IMR-90 (cell line): ENCODE measurements around the gene BRINP1. TPM values are rescaled to one million over a fixed set of nuclear protein-coding genes. Genes with fewer than 3 reads are reported as not detected.

Experiments
- ATAC-seq: fragments of 200-7000 bp; cut with Tn5 transposase; 2 replicates; pipeline ENCODE4 v1.9.1; 2020; ENCODE audit warnings: low read depth, mild to moderate bottlenecking, moderate library complexity
- BruUV-seq: library from RNA; stranded (reverse); fragments of 400-500 nt; replicated peaks from 2 replicates; lab custom pipeline; 2021; lab: Mats Ljungman, UMichigan
- CTCF ChIA-PET: fragments of 300-600 bp; formaldehyde crosslinking; extraction: SDS; loops from one replicate; lab custom pipeline; 2021; ENCODE audit warnings: antibody characterized with exemption; lab: Yijun Ruan, JAX
- POLR2A ChIA-PET: fragments of 300-600 bp; sonication (Branson Sonifier 250); formaldehyde crosslinking; loops from one replicate; lab custom pipeline; 2022; ENCODE audit warnings: antibody characterized with exemption; ENCODE audit not compliant: unreplicated experiment; lab: Charles Lee
- DNase-seq: peaks from one replicate; pipeline ENCODE4 v3.0.0; 2013
- H2AFZ ChIP-seq: replicated peaks from 2 replicates; pipeline ENCODE3; 2013; ENCODE audit warnings: low read length, mild to moderate bottlenecking; ENCODE audit not compliant: poor library complexity
- H2AK5ac ChIP-seq: 2 replicates; pipeline ENCODE4 v1.6.1; 2013; ENCODE audit warnings: low read depth, low read length, inconsistent platforms
- H2AK9ac ChIP-seq: replicated peaks from 2 replicates; pipeline ENCODE3; 2013; ENCODE audit warnings: mild to moderate bottlenecking, low read depth, low read length, moderate library complexity; ENCODE audit not compliant: poor library complexity
- H2BK120ac ChIP-seq: 2 replicates; pipeline ENCODE4 v1.6.1; 2013; ENCODE audit warnings: low read depth, low read length, inconsistent platforms
- H2BK15ac ChIP-seq: 3 replicates; pipeline ENCODE4 v1.6.1; 2013; ENCODE audit warnings: low read depth, low read length, inconsistent platforms
- H2BK20ac ChIP-seq: 2 replicates; pipeline ENCODE4 v1.6.1; 2013; ENCODE audit warnings: low read depth, mild to moderate bottlenecking, inconsistent platforms, low read length, moderate library complexity
- H2BK5ac ChIP-seq: 2 replicates; pipeline ENCODE4 v1.6.1; 2013; ENCODE audit warnings: mild to moderate bottlenecking, low read depth, low read length, inconsistent platforms; ENCODE audit not compliant: poor library complexity, severe bottlenecking
- H3K14ac ChIP-seq: replicated peaks from 2 replicates; pipeline ENCODE4 v1.6.1; 2013; ENCODE audit warnings: low read depth, low read length, inconsistent platforms
- H3K18ac ChIP-seq: 2 replicates; pipeline ENCODE4 v1.6.1; 2013; ENCODE audit warnings: low read depth, low read length, control low read depth
- H3K23ac ChIP-seq: 2 replicates; pipeline ENCODE4 v1.6.1; 2013; ENCODE audit warnings: low read depth, low read length, inconsistent platforms
- H3K27ac ChIP-seq: 2 replicates; pipeline ENCODE4 v1.5.1; 2013; ENCODE audit warnings: mild to moderate bottlenecking, control low read depth, low read length; ENCODE audit not compliant: insufficient read depth
- H3K27me3 ChIP-seq: 2 replicates; pipeline ENCODE4 v1.6.1; 2013; ENCODE audit warnings: low read length; ENCODE audit not compliant: control insufficient read depth, insufficient read depth
- H3K36me3 ChIP-seq: 2 replicates; pipeline ENCODE4 v1.6.1; 2013; ENCODE audit warnings: low read length, mixed read lengths; ENCODE audit not compliant: control insufficient read depth, insufficient read depth
- H3K4ac ChIP-seq: 2 replicates; pipeline ENCODE4 v1.6.1; 2013; ENCODE audit warnings: low read depth, low read length, inconsistent platforms
- H3K4me1 ChIP-seq: 2 replicates; pipeline ENCODE4 v1.6.1; 2013; ENCODE audit warnings: low read length, mixed read lengths; ENCODE audit not compliant: control insufficient read depth, insufficient read depth
- H3K4me2 ChIP-seq: 2 replicates; pipeline ENCODE4 v1.6.1; 2013; ENCODE audit warnings: low read depth, mild to moderate bottlenecking, control low read depth, low read length, moderate library complexity
- H3K4me3 ChIP-seq: 2 replicates; pipeline ENCODE4 v1.5.1; 2013; ENCODE audit warnings: low read depth, mild to moderate bottlenecking, control low read depth, low read length, moderate library complexity; ENCODE audit not compliant: insufficient read depth
- H3K56ac ChIP-seq: 2 replicates; pipeline ENCODE4 v1.6.1; 2013; ENCODE audit warnings: low read length, inconsistent platforms; ENCODE audit not compliant: insufficient read depth; ENCODE audit errors: extremely low read depth
- H3K79me1 ChIP-seq, 2 experiments: 2 replicates each; pipeline ENCODE4 v1.6.1; 2013; ENCODE audit warnings: low read length in 2 of 2, inconsistent platforms in 1 of 2, low read depth in 1 of 2
- H3K9ac ChIP-seq: 2 replicates; pipeline ENCODE4 v1.6.1; 2013; ENCODE audit warnings: low read depth, low read length, control low read depth
- H3K9me1 ChIP-seq: 2 replicates; pipeline ENCODE4 v1.6.1; 2013; ENCODE audit warnings: low read length, inconsistent platforms; ENCODE audit not compliant: insufficient read depth
- H3K9me3 ChIP-seq: 2 replicates; pipeline ENCODE4 v1.6.1; 2013; ENCODE audit warnings: low read length; ENCODE audit not compliant: control insufficient read depth, insufficient read depth
- H4K20me1 ChIP-seq: 2 replicates; pipeline ENCODE4 v1.6.1; 2013; ENCODE audit warnings: low read length, inconsistent platforms; ENCODE audit not compliant: insufficient read depth
- H4K5ac ChIP-seq: 2 replicates; pipeline ENCODE4 v1.6.1; 2013; ENCODE audit warnings: mild to moderate bottlenecking, low read depth, low read length, control low read depth
- H4K8ac ChIP-seq, 2 experiments: 2 replicates each; pipeline ENCODE4 v1.6.1; 2013; ENCODE audit warnings: low read depth in 2 of 2, low read length in 2 of 2, control low read depth in 1 of 2, inconsistent platforms in 1 of 2
- H4K91ac ChIP-seq: 2 replicates; pipeline ENCODE4 v1.6.1; 2013; ENCODE audit warnings: low read depth, low read length, inconsistent platforms; ENCODE audit not compliant: insufficient read depth
- BHLHE40 ChIP-seq: fragments of 150-350 bp; IDR thresholded peaks from 2 replicates; pipeline ENCODE4 v1.6.1; 2016; ENCODE audit warnings: mild to moderate bottlenecking, low read depth, low read length
- CEBPB ChIP-seq: IDR thresholded peaks from 2 replicates; pipeline ENCODE4 v1.6.1; 2012; ENCODE audit warnings: low read depth, low read length, improper control_type of control experiment
- CTCF ChIP-seq: conservative IDR thresholded peaks from 2 replicates; pipeline ENCODE4 v1.5.1; 2012; ENCODE audit warnings: mild to moderate bottlenecking, low read depth, low read length, improper control_type of control experiment
- FOS ChIP-seq: fragments of 150-350 bp; IDR thresholded peaks from 2 replicates; pipeline ENCODE4 v1.6.1; 2016; ENCODE audit warnings: low read depth, low read length
- MAFK ChIP-seq: IDR thresholded peaks from 2 replicates; pipeline ENCODE4 v1.6.1; 2012; ENCODE audit warnings: low read depth, low read length, improper control_type of control experiment
- MAZ ChIP-seq: IDR thresholded peaks from 2 replicates; pipeline ENCODE4 v1.6.1; 2012; ENCODE audit warnings: low read depth, mild to moderate bottlenecking, low read length, improper control_type of control experiment, moderate library complexity, borderline replicate concordance
- MXI1 ChIP-seq: IDR thresholded peaks from 2 replicates; pipeline ENCODE4 v1.6.1; 2012; ENCODE audit warnings: low read depth, mild to moderate bottlenecking, low read length, moderate library complexity, borderline replicate concordance
- POLR2A ChIP-seq: IDR thresholded peaks from 2 replicates; pipeline ENCODE4 v1.6.1; 2012; ENCODE audit warnings: mild to moderate bottlenecking, low read depth, low read length
- RAD21 ChIP-seq: IDR thresholded peaks from 2 replicates; pipeline ENCODE4 v1.6.1; 2012; ENCODE audit warnings: low read length, improper control_type of control experiment
- RCOR1 ChIP-seq: IDR thresholded peaks from 2 replicates; pipeline ENCODE4 v1.6.1; 2012; ENCODE audit warnings: mild to moderate bottlenecking, low read length, improper control_type of control experiment; ENCODE audit not compliant: insufficient replicate concordance
- RFX5 ChIP-seq: IDR thresholded peaks from 2 replicates; pipeline ENCODE4 v1.8.0; 2012; ENCODE audit warnings: low read depth, mild to moderate bottlenecking, low read length, moderate library complexity
- WGBS, 2 experiments: methylation state at CpG; one replicate each; pipeline versions ENCODE4 v1.1.5 to v1.1.7; 2013; ENCODE audit warnings: missing lambda C conversion rate in 2 of 2; ENCODE audit not compliant: insufficient read length in 1 of 2; ENCODE audit errors: extremely low coverage in 2 of 2; 5-methylcytosine and 5-hydroxymethylcytosine counted together
- dilution Hi-C: fragments of 300-500 bp; cut with HindIII; formaldehyde crosslinking; loops from one replicate; pipeline ENCODE4 v1.14.3; 2018; ENCODE audit warnings: low sequenced_read_pairs; ENCODE audit not compliant: unreplicated experiment
- in situ Hi-C: fragments of 300-500 bp; cut with MboI; formaldehyde crosslinking; loops from 3 replicates; pipeline ENCODE4 v1.14.3; 2019; ENCODE audit warnings: low sequenced_read_pairs, inconsistent platforms, mixed read lengths
- intact Hi-C: fragments of 100-400 bp; cut with micrococcal nuclease; formaldehyde crosslinking; loops from 2 replicates; pipeline ENCODE4 v1.10.0; 2022
- polyA plus RNA-seq, 3 experiments: library from polyadenylated mRNA; depleted of rRNA; stranded (reverse); fragments of >200 nt; gene quantifications; 2 replicates each; pipeline ENCODE4 v1.2.3, GENCODE V29; 2012; ENCODE audit warnings: low replicate concordance in 1 of 3
- total RNA-seq: library from RNA; depleted of rRNA; stranded (reverse); fragments of >200 nt; gene quantifications from 2 replicates; pipeline ENCODE4 v1.2.3, GENCODE V29; 2012

The BRINP1 gene
- total and polyA plus RNA-seq, 2 of the 4 experiments (the other 2 are of a cell fraction) = under 0.01 TPM; not detected in 1

- Histone ChIP-seq H3K4me3 (no peak overlapping the region), H3K18ac (no peak overlapping the region), H2BK5ac (no peak overlapping the region), H4K20me1 (no peaks in the 10 kb centered on the region), H3K9me1 (no peaks in the 10 kb centered on the region), H4K91ac (no peak overlapping the region), H2BK15ac (no peak overlapping the region), H2AK9ac (no peak overlapping the region), H4K5ac (no peak overlapping the region), H3K9ac (no peak overlapping the region), H3K4me1 (no peaks in the 10 kb centered on the region), H3K14ac (no peak overlapping the region), H3K4ac (no peak overlapping the region), H3K27me3 (no peaks in the 10 kb centered on the region), H3K56ac (no peak overlapping the region), H4K8ac (no peak overlapping the region), H3K27ac (no peak overlapping the region), H2AK5ac (no peak overlapping the region), H3K4me2 (no peak overlapping the region), H3K36me3 (no peaks in the 10 kb centered on the region), H3K79me1 (no peaks in the 10 kb centered on the region), H2AFZ (no peak overlapping the region), H3K23ac (no peak overlapping the region), H2BK20ac (no peak overlapping the region), H2BK120ac (no peak overlapping the region), H3K9me3 (peaks cover 13% of the 10 kb centered on the region)
- DNase-seq = no peak
- CTCF ChIA-PET = no interaction called here
- TF ChIP-seq CTCF (no peak), RCOR1 (no peak), RFX5 (no peak), BHLHE40 (no peak), POLR2A (no peak), RAD21 (no peak), MAFK (no peak), MAZ (no peak), FOS (no peak), CEBPB (no peak), MXI1 (no peak)
- POLR2A ChIA-PET = no interaction called here
- dilution Hi-C loops = no loop called here
- intact Hi-C loops = no loop called here
- WGBS, 2 experiments = no CpG with 5 or more reads among the region's 2 CpGs
- ATAC-seq = no peak
- no TSS peak for BruUV-seq
- in situ Hi-C loops = no loop called here
Observed at GRCh38 chr9:119159386-119159785, 209.8 kb downstream of the BRINP1 start.
